ENCODE measurements around the gene OSBPL3.

Gene OSBPL3

DNA sequence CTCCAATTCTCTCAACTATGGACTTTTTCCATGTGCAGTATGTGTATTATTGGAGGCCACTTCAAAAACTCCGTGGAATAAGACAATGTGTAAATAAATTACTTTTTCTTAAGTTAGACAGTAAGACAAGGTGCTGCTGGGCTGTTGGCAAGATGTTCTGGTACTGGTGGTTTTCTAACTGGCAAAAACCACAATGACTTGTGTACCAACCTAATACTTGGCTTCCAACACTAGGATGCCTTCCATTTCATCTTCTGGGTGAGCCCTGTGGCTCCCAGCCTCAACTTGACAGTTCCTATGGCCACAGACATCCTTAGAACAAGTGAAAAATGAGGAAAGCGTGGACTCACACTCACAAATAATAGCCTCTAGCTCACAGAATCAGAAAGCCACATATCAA is 77.0 kb downstream of the OSBPL3 start:
- Histone ChIP-seq H3K9me3 (ENCODE audit: control insufficient read depth in 2 of 2, low read length in 2 of 2) (no peaks in the 10 kb centered on the region), H3K36me3 (ENCODE audit: control insufficient read depth in 2 of 2, insufficient read depth in 2 of 2, low read length in 2 of 2) (no peaks in the 10 kb centered on the region), H3K27ac (ENCODE audit: low read depth in 2 of 2, low read length in 2 of 2) (no peak overlapping the region), H3K4me1 (ENCODE audit: control insufficient read depth in 2 of 2, insufficient read depth in 2 of 2, low read length in 2 of 2) (no peaks in the 10 kb centered on the region), H3K9ac (ENCODE audit: low read depth in 1 of 2, low read length in 2 of 2) (no peak overlapping the region), H3K4me3 (ENCODE audit: low read length in 2 of 2) (no peak overlapping the region), H3K27me3 (ENCODE audit: control insufficient read depth in 2 of 2, insufficient read depth in 2 of 2, low read length in 2 of 2) (no peaks in the 10 kb centered on the region)

DNA sequence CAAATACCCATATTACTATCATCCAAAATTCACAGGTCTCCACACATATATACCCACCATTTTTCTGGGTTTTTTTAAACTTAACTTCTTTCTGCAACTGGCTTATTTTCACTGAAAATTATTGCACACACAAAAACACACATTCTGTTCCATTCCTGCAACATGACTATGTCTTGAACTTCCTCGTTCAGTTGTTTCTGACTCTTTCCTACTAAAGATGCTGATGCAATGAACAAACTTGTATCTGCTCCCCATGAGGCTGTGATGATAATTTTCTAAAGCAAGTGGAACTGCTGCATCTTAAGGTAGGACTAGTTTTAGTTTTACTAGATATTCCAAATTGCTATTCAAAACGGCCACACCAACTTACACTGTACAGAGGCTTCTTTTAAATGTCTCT is 77.7 kb downstream of the OSBPL3 start:
- no peaks in the 10 kb centered on the region for H3K9me3 ChIP-seq (ENCODE audit: control insufficient read depth in 2 of 2, low read length in 2 of 2)
- no peaks in the 10 kb centered on the region for H3K4me1 ChIP-seq (ENCODE audit: control insufficient read depth in 2 of 2, insufficient read depth in 2 of 2, low read length in 2 of 2)
- H3K27ac ChIP-seq (ENCODE audit: low read depth in 2 of 2, low read length in 2 of 2), result no peak overlapping the region
- H3K9ac ChIP-seq (ENCODE audit: low read depth in 1 of 2, low read length in 2 of 2), result no peak overlapping the region
- no peaks in the 10 kb centered on the region for H3K27me3 ChIP-seq (ENCODE audit: control insufficient read depth in 2 of 2, insufficient read depth in 2 of 2, low read length in 2 of 2)
- H3K36me3 ChIP-seq (ENCODE audit: control insufficient read depth in 2 of 2, insufficient read depth in 2 of 2, low read length in 2 of 2), result no peaks in the 10 kb centered on the region
- no peak overlapping the region for H3K4me3 ChIP-seq (ENCODE audit: low read length in 2 of 2)

DNA sequence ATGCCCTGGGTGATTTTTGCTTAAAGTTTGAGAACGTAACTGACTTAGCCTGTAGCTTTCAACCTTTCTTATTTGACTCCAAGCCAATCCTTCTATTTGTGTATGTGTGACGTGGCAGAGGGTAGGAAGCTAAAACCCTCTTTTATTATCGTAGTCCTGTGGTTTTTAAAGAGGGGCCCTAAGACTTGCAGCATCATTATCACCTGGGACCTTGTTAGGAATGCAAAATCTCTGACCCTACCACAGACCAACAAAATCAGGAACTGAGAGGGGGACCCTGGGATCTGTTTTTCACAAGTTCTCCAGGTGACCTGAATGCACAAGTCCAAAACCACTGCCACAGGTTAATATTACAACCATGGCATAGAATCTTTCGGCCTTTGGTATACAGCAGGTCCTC is 80.1 kb downstream of the OSBPL3 start:
- Histone ChIP-seq H3K9me3 (ENCODE audit: control insufficient read depth in 2 of 2, low read length in 2 of 2) (no peaks in the 10 kb centered on the region), H3K4me1 (ENCODE audit: control insufficient read depth in 2 of 2, insufficient read depth in 2 of 2, low read length in 2 of 2) (no peaks in the 10 kb centered on the region), H3K4me3 (ENCODE audit: low read length in 2 of 2) (no peak overlapping the region), H3K36me3 (ENCODE audit: control insufficient read depth in 2 of 2, insufficient read depth in 2 of 2, low read length in 2 of 2) (no peaks in the 10 kb centered on the region), H3K9ac (ENCODE audit: low read depth in 1 of 2, low read length in 2 of 2) (no peak overlapping the region), H3K27me3 (ENCODE audit: control insufficient read depth in 2 of 2, insufficient read depth in 2 of 2, low read length in 2 of 2) (no peaks in the 10 kb centered on the region), H3K27ac (ENCODE audit: low read depth in 2 of 2, low read length in 2 of 2) (no peak overlapping the region)

DNA sequence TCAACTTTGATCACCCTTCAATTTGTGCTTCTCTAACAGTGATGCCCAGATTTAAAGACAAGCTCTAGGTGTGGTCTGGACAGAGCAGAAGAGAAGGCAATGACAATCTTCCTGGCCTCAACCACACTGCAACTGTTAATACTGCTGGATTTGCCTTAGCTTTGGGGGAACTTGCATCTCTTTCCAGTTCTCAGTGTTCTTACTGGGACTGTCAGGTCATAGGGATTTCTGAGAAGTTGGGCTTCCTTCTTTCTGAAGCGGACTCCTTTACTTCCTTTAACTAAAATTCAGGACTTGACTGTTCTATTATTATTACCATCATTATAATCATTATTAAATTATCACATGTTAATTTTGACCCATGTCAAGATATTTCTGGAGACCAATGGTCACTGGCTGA is 80.8 kb downstream of the OSBPL3 start:
- Histone ChIP-seq H3K9ac (ENCODE audit: low read depth in 1 of 2, low read length in 2 of 2) (no peak overlapping the region), H3K4me3 (ENCODE audit: low read length in 2 of 2) (no peak overlapping the region), H3K4me1 (ENCODE audit: control insufficient read depth in 2 of 2, insufficient read depth in 2 of 2, low read length in 2 of 2) (no peaks in the 10 kb centered on the region), H3K36me3 (ENCODE audit: control insufficient read depth in 2 of 2, insufficient read depth in 2 of 2, low read length in 2 of 2) (no peaks in the 10 kb centered on the region), H3K27ac (ENCODE audit: low read depth in 2 of 2, low read length in 2 of 2) (peak overlapping the region in 1 of 2 donors; percentile 39), H3K27me3 (ENCODE audit: control insufficient read depth in 2 of 2, insufficient read depth in 2 of 2, low read length in 2 of 2) (no peaks in the 10 kb centered on the region), H3K9me3 (ENCODE audit: control insufficient read depth in 2 of 2, low read length in 2 of 2) (no peaks in the 10 kb centered on the region)

DNA sequence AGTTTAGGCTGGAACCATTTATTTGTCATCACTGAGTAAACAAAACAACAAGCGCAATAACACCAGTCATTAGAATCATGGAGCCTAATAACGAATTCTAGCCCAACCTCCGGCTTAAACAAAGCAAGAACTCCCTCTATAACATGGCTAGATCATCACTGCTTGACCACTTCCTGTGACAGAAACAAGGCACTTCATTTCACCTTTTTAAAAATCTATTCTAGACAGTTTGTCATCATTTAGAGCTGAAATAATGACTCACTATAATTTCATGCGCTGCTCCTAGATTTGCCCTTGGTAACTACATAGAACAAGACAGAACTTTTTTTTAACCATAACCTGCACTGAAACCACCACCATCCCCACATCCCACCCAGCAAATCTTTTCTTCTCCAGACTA is 81.3 kb downstream of the OSBPL3 start:
- H3K4me1 ChIP-seq (ENCODE audit: control insufficient read depth in 2 of 2, insufficient read depth in 2 of 2, low read length in 2 of 2), result no peaks in the 10 kb centered on the region
- no peaks in the 10 kb centered on the region for H3K9me3 ChIP-seq (ENCODE audit: control insufficient read depth in 2 of 2, low read length in 2 of 2)
- H3K4me3 ChIP-seq (ENCODE audit: low read length in 2 of 2), result no peak overlapping the region
- H3K27ac ChIP-seq (ENCODE audit: low read depth in 2 of 2, low read length in 2 of 2), result no peak overlapping the region
- H3K27me3 ChIP-seq (ENCODE audit: control insufficient read depth in 2 of 2, insufficient read depth in 2 of 2, low read length in 2 of 2), result no peaks in the 10 kb centered on the region
- H3K9ac ChIP-seq (ENCODE audit: low read depth in 1 of 2, low read length in 2 of 2), result no peak overlapping the region
- no peaks in the 10 kb centered on the region for H3K36me3 ChIP-seq (ENCODE audit: control insufficient read depth in 2 of 2, insufficient read depth in 2 of 2, low read length in 2 of 2)

DNA sequence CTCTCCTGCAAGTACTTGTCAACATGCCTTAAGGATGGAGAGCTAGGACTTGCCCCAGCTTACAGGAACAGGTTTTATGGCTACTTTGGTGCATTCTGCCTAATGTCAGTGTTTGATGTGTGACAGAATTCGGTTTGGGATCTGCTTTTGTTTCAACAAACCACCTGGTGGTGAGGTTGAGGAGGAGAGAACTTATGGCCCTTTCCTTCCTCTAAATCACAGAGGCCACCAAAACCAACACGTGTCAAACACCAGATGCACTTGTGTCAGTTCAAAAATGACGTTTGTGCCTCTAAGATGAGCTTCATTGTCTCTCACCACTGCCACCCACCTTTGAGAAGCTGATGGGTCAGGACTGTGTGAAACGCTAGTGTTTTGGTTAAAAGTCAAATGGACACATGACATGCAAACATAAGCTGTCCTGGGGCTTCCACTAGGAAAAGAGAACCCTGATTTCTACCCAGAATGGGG is 83.9 kb downstream of the OSBPL3 start:
- H3K4me3 ChIP-seq (ENCODE audit: low read length in 2 of 2), result no peak overlapping the region
- no peaks in the 10 kb centered on the region for H3K4me1 ChIP-seq (ENCODE audit: control insufficient read depth in 2 of 2, insufficient read depth in 2 of 2, low read length in 2 of 2)
- H3K36me3 ChIP-seq (ENCODE audit: control insufficient read depth in 2 of 2, insufficient read depth in 2 of 2, low read length in 2 of 2), result no peaks in the 10 kb centered on the region
- H3K9me3 ChIP-seq (ENCODE audit: control insufficient read depth in 2 of 2, low read length in 2 of 2), result no peaks in the 10 kb centered on the region
- H3K27me3 ChIP-seq (ENCODE audit: control insufficient read depth in 2 of 2, insufficient read depth in 2 of 2, low read length in 2 of 2), result no peaks in the 10 kb centered on the region
- H3K9ac ChIP-seq (ENCODE audit: low read depth in 1 of 2, low read length in 2 of 2), result no peak overlapping the region
- peak overlapping the region in 1 of 2 donors; percentile 44 for H3K27ac ChIP-seq (ENCODE audit: low read depth in 2 of 2, low read length in 2 of 2)

DNA sequence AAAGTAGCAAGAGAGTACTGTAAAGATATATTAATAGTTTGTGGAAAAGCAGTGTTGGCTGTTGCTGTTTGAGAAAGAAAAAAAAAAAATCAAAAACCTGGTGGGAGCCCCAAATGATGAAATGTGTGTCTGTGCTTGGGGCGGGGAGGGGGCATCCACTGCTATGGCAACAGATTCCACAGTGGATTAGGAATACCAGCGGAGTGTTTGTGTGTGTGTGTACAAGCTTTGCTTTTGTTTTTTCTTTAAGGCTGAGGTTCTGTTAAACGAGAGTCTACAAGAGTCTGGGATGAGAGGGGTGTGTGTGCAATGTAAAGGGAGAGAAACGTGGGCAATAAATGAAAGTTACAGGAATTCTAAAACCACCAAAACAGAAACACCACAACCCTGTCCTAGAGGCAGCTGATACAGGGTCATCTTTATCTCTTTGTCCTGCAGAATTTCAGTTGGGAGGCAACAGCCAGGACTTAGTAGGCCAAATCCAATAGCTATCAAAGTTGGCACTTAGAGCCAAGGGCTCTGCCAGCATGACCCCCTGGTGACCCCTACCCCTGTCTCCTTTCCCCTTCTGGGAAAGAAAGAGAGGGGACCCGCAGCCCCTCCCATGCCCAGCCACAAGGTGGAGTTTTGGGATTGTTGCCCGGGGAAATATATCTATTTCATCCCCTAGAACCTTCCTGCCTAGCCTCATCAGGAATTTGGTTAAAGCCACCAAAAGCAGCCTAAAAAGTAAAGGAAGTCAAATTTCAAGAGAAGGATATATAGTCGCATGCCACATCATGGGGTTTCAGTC is 85.4 kb downstream of the OSBPL3 start:
- Histone ChIP-seq H3K27ac (ENCODE audit: low read depth in 2 of 2, low read length in 2 of 2) (no peak overlapping the region), H3K27me3 (ENCODE audit: control insufficient read depth in 2 of 2, insufficient read depth in 2 of 2, low read length in 2 of 2) (no peaks in the 10 kb centered on the region), H3K4me1 (ENCODE audit: control insufficient read depth in 2 of 2, insufficient read depth in 2 of 2, low read length in 2 of 2) (no peaks in the 10 kb centered on the region), H3K4me3 (ENCODE audit: low read length in 2 of 2) (no peak overlapping the region), H3K9me3 (ENCODE audit: control insufficient read depth in 2 of 2, low read length in 2 of 2) (no peaks in the 10 kb centered on the region), H3K36me3 (ENCODE audit: control insufficient read depth in 2 of 2, insufficient read depth in 2 of 2, low read length in 2 of 2) (no peaks in the 10 kb centered on the region), H3K9ac (ENCODE audit: low read depth in 1 of 2, low read length in 2 of 2) (no peak overlapping the region)

DNA sequence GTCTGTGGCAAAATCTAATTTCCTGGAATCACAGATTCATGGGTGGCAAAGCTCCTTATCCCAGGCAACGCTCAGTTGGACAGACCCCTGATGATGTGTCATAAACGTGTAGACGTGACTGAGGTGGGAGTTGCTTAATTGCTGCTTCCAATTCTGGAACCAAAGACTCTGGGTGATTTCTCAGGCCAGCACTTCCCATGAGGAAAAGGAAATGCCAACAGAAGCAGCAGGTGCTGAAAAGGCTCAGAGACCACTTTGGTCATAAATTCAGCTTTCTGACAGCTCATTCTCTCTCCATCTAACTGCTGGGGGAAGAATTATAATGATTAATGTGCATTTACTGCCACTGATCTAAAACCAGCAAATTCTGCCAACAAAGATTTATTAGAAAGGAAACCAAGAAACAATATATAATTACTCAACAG is 88.7 kb downstream of the OSBPL3 start:
- no peaks in the 10 kb centered on the region for H3K27me3 ChIP-seq (ENCODE audit: control insufficient read depth in 2 of 2, insufficient read depth in 2 of 2, low read length in 2 of 2)
- no peak overlapping the region for H3K4me3 ChIP-seq (ENCODE audit: low read length in 2 of 2)
- H3K27ac ChIP-seq (ENCODE audit: low read depth in 2 of 2, low read length in 2 of 2), result no peak overlapping the region
- no peaks in the 10 kb centered on the region for H3K36me3 ChIP-seq (ENCODE audit: control insufficient read depth in 2 of 2, insufficient read depth in 2 of 2, low read length in 2 of 2)
- H3K9ac ChIP-seq (ENCODE audit: low read depth in 1 of 2, low read length in 2 of 2), result no peak overlapping the region
- no peaks in the 10 kb centered on the region for H3K9me3 ChIP-seq (ENCODE audit: control insufficient read depth in 2 of 2, low read length in 2 of 2)
- no peaks in the 10 kb centered on the region for H3K4me1 ChIP-seq (ENCODE audit: control insufficient read depth in 2 of 2, insufficient read depth in 2 of 2, low read length in 2 of 2)

DNA sequence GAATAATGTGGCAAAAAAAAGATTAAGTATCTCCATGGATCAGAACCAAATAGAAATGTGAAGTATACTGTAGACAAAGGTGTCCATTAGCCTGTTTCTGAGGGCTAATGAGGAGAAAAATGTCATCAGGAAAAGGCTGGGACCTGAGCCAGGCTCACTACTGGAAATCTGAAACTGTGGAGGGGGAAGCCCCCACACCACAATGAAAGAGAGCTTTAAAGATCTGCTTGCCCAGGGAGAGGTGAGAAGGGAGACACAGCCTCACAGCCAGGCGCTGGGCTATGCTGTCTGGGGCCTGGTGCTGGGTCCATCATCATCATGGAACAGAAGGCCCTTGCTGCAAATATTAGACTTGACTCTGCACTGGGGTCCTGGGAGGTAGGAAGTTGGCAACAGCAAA is 90.4 kb downstream of the OSBPL3 start:
- Histone ChIP-seq H3K27me3 (ENCODE audit: control insufficient read depth in 2 of 2, insufficient read depth in 2 of 2, low read length in 2 of 2) (no peaks in the 10 kb centered on the region), H3K4me3 (ENCODE audit: low read length in 2 of 2) (no peak overlapping the region), H3K9ac (ENCODE audit: low read depth in 1 of 2, low read length in 2 of 2) (no peak overlapping the region), H3K36me3 (ENCODE audit: control insufficient read depth in 2 of 2, insufficient read depth in 2 of 2, low read length in 2 of 2) (no peaks in the 10 kb centered on the region), H3K27ac (ENCODE audit: low read depth in 2 of 2, low read length in 2 of 2) (no peak overlapping the region), H3K4me1 (ENCODE audit: control insufficient read depth in 2 of 2, insufficient read depth in 2 of 2, low read length in 2 of 2) (no peaks in the 10 kb centered on the region), H3K9me3 (ENCODE audit: control insufficient read depth in 2 of 2, low read length in 2 of 2) (no peaks in the 10 kb centered on the region)

DNA sequence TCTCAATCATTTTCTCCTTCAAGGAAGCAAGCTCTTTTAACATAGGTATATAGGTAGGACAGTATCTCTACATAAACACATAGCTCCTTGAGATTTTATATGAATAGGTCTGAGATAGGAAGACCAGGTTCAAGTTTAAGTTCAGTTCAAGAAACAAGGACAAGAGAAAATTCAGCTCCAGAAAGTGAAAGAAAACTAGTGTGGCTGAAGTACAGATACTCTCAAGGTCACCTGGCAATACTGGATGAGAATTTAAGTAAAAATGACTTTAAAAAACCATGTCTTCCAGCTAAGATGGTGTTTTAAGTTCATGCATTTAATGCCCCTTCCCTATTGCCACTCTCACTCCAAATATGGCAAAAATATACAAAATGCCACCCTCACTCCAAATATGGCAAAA is 91.3 kb downstream of the OSBPL3 start:
- Histone ChIP-seq H3K27me3 (ENCODE audit: control insufficient read depth in 2 of 2, insufficient read depth in 2 of 2, low read length in 2 of 2) (no peaks in the 10 kb centered on the region), H3K36me3 (ENCODE audit: control insufficient read depth in 2 of 2, insufficient read depth in 2 of 2, low read length in 2 of 2) (no peaks in the 10 kb centered on the region), H3K9me3 (ENCODE audit: control insufficient read depth in 2 of 2, low read length in 2 of 2) (no peaks in the 10 kb centered on the region), H3K4me1 (ENCODE audit: control insufficient read depth in 2 of 2, insufficient read depth in 2 of 2, low read length in 2 of 2) (no peaks in the 10 kb centered on the region), H3K27ac (ENCODE audit: low read depth in 2 of 2, low read length in 2 of 2) (no peak overlapping the region), H3K9ac (ENCODE audit: low read depth in 1 of 2, low read length in 2 of 2) (no peak overlapping the region), H3K4me3 (ENCODE audit: low read length in 2 of 2) (no peak overlapping the region)

All from mucosa of rectum (tissue), 2 donors.